ENCODE measurements around the gene SCARB1.

Gene SCARB1

DNA sequence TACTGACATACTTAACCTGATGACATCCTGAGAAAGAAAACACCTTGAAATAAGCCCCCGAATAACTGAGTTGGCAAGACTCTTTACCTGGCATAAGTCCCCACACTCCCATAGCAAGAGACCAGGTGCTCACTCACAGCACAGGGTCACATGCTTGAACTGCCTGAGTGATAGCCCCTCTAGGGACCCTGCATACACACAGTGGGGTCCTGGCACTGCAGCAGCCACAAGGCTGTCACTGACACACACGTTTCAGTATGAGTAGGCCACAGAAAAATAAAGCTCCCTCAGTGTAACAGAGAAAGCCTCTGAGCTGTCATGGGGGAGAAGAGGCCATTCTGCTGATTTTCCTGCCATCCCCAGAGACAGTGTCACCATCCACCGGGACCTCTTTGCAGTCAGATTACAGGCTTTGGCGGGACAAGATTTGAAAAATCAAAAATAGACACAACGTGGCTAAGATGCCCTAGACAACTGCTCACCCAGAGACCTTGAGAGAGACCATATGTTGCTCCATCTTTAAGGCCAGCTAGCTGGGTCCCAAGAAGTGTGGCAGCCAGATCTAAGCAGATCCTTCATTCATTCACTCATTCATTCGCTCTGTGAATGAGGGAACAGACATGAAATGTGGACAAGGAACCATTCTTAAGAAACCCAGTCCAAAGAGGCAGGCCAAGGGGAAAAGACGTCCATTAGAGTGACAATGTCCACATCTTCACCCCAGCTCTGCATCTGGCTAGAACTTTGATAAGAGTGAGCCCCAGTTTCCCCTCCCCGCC is 1.6 kb downstream of the SCARB1 start:
- DNase-seq, result peak; percentile 28

DNA sequence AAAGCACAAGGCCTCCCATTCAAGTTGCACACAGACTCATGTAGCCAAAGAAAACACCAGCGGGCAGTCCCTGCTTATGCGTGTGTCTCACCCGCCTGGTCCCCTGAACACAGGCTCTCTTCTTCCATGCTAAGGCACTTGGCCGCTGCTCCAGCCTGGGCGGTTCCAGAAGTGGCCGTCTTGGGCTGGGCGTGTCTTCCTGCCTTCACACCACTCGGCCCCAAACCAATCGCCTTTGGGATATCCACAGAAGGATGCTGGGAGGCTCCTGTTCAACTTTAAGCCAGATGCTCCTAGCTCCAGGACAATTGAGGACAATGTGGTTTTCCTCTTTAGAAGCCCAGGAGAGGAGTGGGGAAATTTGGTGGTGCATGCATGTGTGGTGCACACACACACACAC is 2.2 kb downstream of the SCARB1 start:
- no peak for DNase-seq

DNA sequence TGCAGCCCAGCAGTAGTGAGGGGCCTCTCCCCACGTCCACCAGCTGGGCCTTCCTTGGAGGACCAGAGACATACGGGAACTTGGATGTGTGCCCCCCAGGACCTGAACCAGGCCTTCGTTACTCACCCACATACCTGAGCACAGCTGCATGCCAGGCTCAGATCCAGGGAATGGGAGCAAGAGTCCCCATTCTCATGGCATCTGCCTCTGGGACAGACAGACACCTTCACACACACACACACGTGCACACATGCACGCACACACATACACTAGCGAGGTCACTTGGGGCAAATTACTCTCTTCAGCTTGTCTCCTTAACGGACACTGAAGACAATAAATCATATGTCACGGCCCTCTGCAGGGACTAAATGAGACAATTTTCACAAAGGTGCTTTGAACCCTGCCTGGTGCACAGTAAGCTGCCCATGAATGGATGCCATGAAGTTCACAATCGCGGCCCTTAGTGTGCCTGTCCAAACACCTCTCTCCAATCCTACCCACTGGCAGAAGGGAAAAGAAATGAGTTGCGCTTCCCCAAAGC is 5.7 kb downstream of the SCARB1 start:
- no peak for DNase-seq

DNA sequence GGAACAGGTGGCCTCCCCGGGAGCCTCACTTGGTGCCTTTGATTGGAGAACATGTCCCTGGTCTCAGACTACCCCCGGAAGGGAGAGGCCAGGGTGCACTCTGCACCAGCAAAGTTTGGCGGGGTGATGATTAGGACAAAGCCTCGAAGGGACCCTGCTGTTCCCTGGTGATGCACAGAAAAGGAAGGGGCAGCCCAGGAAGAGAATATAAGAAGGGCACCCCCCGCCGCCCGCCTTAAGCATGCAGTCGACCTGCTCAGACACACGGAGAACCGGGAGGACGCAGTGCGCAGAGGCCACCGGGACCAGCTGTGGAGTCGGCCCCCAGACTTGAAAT is 6.9 kb downstream of the SCARB1 start:
- DNase-seq, result no peak

DNA sequence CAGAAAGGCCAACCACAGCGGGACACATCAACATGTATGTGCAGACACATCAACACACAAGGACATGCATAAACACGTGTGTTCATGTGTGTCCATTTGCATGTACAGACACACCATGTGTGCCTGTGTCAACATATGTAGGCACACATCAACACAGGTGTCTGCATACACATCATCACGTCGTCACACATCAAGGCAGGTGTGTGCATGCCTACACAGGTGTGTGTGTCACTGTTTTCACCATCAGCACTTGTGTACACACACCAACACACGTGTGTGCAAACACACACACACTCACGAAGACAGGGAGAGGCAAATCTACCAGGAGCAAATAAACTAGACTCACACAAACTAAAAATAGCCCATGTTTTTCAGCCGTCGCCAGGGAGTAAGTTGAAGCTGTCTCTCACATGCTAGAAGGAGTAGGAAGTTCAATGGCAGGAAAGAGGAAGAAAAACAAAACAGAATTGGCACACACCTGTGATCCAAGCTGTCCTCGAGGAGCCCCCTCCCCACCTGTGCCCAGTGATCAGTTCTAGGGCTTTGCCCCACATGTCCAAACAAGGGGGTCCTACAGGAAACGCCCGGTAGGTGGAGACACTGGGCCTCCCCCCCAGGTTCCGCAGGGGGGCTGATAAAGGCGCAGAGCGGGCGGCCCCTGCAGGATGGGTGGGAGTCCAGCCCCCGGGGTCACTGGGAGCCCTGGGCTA is 7.4 kb downstream of the SCARB1 start:
- DNase-seq, result no peak

DNA sequence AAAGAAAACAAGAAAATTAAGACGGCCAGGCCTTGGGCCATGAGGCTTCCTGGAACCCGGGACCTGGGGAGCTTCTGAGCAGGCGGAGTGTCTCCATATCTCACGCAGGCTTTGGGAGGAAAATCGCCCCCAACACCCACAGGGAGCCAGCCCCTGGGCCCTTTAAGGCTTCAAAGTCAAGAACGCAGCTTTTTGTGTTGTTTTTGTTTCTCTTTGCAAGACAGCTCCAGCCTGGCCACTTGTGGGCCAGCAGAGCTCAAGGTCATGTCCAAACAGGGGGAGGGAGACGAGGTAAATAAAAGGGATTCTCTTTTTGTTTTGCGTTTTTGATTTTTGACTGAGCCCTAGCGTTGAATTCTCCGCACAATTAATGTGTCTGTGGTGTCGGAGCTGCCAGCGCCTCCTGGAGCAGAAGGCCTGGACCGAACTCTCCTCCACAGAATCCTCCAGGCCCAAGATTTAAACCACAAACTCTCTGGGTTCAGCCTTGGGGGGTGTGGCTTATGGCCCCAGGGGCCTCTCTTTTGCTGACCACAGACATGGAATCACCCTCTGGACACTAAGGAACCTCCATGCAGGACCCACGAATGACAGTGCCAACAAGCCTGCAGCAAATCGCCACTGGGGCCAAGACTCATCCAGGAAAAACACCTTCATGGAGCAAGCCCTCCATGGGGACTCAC is 8.2 kb downstream of the SCARB1 start:
- DNase-seq, result no peak

DNA sequence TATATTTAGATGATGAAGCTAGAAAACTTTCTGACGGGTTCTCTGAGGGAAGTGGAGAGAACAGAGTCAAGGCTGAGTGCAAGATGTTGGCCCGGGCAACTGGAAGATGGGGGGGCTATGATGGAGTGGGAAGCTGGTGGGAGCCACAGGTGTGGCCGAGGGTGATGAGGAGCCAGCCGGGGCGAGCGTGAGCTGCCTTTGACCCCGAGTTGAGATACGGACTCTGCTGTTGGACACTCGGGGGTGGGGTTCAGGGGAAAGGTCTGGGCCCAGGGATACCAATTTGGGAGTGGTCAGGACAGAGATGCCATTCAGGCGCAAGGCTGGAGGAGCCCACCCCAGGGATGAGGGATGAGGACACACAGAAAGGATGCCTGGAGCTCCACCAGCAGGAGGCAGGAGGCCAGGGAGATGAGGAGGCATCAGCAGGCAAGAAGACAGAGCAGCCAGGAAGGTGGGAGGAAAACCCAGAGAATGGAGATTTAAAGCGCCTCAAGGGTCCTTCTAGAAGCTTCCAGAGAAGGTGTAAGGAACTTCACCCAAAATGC is 9.0 kb downstream of the SCARB1 start:
- DNase-seq, result no peak

DNA sequence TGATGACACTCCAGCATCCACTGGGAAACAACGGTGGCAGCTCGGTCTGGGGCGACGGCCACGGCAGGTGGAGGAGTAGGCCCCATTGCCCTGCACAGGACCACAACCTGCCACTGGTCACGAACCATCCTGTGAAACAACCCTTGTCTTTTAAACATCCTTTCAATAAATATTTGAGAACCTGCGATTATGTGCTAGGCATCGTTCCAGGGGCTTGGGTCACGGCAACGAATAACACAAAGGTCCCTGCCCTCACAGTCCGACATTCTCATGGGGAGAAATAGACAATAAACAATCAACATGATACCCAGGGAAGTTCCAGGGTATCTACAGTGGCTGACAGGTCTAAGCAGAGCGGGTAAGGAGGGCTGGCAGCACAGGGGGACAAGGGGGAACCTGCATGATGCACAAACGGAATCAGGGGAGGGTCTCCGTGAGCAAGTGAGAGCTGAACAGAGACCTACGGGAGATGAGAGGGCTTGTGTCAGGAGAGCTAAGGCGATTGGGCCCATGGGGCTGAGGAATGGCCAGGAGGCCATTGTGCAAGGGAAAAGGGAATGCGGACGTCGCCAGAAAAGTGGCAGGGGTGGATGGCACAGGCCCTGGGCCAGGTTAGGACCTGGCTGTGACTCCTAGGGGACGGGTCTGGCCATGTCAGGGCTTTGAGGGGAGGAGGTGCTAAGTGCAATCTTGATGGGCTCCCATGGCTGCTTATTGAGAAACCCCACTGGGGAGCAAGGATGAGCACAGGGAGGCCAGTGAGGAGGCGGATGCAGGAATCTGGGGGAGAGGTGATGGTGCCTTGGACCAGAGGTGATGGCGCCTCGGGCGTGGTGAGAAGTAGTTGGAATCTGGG is 9.7 kb downstream of the SCARB1 start:
- no peak for DNase-seq

DNA sequence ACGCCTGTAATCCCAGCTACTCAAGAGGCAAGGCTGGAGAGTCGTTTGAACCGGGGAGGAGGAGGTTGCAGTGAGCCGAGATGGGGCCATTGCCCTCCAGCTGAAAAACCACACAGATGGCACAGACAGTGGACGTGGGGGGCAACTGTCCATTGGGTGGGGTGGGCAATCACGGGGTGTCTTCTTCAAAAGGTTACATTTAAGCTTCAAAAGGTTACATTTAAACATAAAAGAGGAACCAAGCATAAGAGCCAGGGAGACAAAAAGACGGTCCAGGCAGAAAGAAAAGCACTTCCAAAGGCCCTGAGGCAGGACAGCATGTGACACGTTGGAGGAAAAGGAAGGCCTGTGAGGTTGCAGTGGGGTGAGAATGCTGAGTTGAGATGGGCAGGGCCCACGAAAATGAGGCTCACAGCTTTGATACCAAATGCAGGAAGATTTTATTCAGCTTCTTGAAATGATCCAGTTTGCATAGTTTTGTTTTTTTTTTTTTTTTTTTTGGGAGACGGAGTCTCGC is 10.7 kb downstream of the SCARB1 start:
- no peak for DNase-seq

DNA sequence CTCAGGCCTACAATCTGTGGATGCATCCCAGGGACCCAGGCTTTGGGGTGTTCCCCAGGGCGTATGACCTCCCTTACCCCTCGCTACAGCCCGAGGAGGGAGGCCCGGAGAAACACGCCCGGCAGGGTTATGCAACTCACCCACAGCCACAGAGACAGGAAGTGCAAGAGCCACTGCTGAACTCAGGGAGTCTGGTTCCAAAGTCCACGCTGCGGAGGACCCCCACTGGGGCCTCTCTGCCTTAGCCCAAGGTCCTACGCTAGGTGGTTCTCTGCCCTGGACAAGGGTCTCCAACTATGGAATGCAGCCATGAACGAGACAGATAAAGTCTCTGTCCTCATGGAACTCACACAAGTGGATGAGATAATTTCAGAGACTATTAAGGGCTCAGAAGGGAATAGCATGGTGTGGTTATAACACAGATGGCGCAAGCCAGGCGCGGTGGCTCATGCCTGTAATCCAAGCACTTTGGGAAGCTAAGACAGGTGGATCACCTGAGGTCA is 11.3 kb downstream of the SCARB1 start:
- DNase-seq, result no peak

DNA sequence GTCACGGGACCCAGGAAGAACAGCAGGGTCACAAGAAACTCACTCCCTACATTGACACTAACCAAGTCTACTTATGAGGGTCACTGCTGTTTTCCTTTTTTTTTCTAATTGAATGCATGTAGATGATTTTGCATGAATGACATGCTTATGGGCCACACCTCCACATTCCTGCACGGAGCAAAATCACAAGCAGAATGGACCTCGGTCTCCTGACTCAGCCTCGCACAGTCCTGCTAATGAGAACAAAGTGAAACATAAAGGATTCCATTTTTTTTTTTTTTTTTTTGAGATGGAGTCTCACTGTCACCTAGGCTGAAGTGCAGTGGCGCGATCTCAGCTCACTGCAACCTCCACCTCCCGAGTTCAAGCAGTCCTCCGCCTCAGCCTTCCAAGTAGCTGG is 12.3 kb downstream of the SCARB1 start:
- no peak for DNase-seq

DNA sequence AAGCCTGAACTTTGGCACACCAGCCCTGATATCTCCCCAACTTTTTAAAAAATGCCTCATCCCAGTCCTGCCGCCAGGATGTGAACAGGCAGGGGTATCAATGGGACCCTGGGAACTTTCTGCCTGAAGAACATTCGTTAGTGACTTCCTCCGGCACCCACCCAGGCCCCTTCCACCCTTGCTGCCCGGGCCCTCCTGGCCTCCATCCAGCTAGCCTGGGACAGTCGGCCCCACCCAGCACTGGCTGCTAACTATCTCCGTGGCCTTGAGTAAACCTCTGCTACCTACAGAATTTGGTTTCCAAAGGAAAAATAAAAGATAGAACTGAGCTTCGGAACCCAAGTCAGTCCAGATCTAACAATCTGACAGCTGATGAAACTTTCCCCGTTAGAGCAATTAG is 14.3 kb downstream of the SCARB1 start:
- no peak for DNase-seq

DNA sequence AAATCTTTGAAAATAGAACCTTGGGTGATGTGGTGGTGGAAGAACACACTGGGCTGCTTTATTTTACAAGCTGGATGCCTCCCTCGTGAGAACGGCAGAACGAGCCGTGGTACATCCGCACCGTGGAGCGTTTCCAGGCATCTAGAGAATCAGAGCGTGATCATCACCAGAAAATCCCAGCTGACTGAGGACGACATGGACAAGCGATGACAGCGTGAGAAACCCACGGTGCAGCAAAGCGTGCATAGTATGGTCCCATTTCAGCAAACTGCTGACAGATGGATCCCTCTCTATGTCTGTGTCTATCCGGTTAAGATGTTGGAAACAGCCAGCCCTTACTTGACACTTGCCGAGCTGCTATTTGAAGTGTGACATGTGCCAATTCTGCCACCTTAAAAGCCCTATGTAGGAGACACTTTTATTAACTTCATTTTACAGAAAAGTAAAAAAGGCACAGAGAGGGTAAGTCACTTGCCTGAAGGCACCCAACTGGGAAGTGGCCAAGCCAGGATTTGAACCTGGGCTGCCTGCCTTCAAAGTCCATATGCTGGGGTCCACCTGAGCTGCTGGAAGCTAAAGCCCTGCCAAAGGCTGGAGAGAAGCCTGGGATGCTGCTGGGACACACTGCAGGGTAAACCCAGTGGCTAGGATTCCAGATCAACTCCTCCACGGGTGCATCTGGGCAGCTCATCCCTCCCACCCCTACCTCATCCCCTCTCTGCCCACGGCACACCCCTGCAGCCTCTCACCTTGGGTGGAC is 14.9 kb downstream of the SCARB1 start:
- no peak for DNase-seq

DNA sequence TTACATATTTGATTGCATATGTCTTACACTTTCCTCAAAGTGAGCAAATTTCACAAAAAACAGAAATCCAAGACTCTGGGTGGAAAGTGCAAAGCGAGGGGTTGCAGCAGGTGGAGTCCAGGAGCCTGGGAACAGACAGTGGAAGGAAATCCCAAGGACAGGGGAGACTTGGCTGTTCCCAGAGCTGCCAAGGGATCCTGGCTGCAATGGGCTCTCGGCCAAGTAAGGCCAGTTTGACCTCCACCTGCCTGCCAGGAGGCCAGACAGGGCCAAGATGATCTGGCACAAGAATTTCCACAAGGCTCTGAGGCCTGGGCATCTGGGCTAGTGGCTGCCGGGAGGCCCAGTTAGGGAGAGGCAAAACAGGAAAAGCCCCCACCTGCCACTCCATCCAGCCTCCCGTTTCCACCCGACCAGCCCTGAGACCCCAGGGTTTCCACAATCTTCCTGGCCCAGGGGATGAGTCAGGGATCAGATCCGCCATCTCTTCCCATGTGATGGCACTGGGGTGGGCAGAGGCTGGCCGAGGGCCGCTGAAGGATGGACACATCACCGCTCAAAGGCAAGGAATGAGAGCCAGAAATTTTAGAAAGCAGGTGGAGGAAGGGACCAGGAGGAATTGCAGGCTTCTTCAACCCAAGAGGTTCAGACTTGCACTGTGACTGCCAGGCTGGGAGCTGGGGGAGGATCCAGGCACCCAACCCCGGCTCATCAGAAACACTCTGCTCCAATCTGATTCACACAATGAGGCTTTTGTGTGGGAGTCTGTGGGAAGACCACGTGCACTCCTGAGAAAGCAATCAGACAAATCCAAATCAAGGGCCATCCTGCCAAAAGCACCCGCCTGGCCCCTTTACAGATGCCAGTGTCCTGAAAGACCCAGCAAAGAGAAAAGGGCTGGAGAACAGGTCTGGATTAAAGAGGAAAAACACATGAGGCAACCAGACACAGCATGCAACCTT is 16.3 kb downstream of the SCARB1 start:
- no peak for DNase-seq

DNA sequence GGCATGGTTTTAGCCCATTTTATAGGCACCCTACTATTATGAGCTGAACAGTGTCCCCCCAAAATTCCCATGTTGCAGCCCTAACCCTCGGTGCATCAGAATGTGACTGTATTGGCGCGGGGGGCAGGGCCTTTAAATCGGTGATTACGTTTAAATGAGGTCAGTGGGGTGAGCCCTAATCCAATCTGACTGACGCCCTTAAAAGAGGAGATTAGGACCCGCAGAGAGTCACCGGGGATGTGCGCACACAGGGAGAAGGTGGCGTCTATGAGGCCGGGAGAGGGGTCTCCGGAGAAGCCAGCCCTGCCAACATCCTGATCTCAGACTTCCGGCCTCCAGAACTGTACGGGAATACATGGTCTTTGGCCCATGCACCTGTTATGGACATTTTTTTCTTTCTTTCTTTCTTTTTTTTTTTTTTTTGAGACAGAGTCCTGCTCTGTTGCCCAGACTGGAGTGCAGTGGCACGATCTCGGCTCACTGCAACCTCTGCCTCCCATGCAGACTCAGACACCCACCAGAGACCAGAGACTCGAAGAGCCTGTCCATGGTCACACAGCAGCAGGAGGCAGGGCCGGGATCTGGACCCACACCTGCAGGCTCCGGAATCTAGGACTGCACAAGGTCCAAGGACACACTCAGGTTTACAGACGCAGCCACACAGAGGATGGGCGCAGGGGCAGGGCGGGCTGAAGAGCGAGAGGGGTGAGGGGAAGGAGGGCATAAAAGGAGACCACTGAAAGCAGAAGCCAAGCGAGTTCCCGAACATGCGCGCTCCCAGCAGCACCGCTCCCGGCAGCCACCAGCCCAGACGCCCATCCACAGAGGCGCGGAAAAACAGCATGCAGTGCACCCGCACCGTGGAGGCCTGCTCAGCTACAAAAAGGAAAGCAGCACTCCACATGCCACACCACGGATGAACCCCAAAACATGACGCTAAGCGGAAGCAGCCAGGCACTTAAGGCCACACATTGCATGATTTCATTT is 19.0 kb downstream of the SCARB1 start:
- DNase-seq, result no peak

DNA sequence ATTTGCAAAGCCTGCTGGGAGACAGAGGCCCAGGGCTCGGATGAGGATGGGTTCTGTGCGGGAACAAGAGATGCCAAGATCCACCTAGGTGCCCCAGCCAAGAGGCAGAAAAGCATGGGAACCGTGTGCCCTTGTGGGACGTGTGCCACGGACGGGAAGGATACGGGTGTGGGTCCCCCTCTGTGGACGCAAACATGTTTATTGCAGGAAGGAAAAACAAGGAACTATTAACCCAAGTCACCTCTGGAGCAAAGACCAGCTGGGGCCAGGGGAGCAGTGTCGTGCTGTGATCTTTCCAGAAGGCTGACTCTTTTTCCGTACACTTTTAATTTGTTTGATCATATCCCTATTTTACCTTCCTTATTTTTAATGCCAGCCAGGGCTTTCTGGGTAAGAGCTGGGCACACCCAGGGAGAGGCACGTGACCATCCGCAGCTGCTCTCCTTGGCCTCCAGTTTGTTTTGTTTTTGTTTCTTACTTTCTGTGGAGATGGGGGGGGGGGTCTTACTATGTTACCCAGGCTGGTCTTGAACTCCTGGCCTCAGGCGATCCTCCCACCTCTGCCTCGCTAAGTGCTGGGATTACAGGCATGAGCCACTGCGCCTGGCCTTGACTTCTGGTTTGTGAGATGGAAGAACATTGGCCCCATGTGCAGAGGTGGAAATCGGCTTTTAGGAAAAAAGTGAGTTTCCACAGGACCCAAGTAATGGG is 20.7 kb downstream of the SCARB1 start:
- DNase-seq, result no peak

DNA sequence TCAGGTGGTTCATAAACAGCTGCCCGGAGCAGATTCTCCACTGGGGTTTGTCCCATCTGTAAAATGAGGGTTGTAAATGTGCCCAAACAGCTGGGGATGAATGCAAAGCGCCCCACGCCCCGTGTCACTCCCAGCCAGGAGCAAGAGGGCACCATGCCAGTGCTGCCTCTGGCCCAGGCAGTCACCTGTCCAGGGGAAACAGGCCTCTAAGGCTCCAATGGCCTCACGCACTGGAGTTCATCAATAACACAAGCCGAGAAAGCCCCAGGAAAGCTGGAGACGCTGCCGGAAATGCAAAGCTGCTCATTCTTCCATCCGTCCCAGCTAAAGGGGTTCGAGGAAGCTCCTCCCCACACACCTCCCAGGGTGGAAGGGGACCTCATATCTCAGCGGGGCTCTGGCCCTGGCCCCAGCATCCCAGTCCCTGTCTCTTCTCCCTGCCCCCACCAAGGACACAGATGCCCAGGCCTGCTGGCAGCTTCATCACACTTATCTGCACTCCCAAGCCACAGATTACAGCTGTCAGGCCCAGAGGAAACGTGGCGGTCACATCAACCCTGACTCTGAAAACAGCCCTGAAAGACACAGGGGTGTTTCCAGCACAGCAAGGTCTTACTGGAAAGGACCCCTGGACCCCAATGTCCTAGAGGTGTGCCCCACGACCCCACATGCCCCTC is 21.5 kb downstream of the SCARB1 start:
- DNase-seq, result no peak

DNA sequence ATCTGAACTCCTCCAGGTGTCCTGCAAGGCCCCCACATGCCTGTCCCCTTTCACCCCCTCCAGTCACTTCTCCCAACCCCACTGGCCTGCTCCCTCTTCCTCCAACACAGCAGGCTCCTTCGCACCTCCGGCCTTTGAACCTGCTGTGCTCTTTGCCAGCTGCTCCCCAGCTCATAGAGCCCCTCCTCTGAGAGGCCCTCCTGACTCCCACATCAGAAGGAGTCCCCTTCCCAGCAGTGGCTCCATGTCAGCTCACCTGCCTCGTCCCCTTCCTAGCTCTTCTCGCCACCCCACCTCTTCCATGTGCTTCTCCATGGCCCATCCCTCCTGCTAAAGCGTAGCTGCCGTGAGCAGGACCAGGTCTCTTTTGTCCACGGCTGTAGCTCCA is 22.1 kb downstream of the SCARB1 start:
- DNase-seq, result no peak
